Measurements from ENCODE around the gene LARP4B.

LARP4B gene

GRCh38 chr10:842795-843194, 88.7 kb downstream of the LARP4B start:
- DNase-seq = no peak
- intact Hi-C loops (cut with DNase I) = no loop called here

GRCh38 chr10:841535-841934, 90.0 kb downstream of the LARP4B start:
- intact Hi-C loops (cut with DNase I) = no loop called here
- DNase-seq = peak in 1 of 10 donors; percentile 40

GRCh38 chr10:839550-840205, 91.8 kb downstream of the LARP4B start:
- DNase-seq = no peak
- intact Hi-C loops (cut with DNase I) = no loop called here

GRCh38 chr10:836782-837181, 94.7 kb downstream of the LARP4B start:
- intact Hi-C loops (cut with DNase I) = no loop called here

GRCh38 chr10:834493-834892, 97.0 kb downstream of the LARP4B start:
- no peak for DNase-seq
- intact Hi-C loops (cut with DNase I) = no loop called here

More at GRCh38 chr10:836782-837181, 94.7 kb downstream of the LARP4B start:
- no peak for DNase-seq

- peak in 1 of 10 donors; percentile 55 for DNase-seq
- intact Hi-C loops (cut with DNase I) = no loop called here
These were observed 102.3 kb downstream of the LARP4B start for GRCh38 chr10:829241-829640.

GRCh38 chr10:828191-828590, 103.3 kb downstream of the LARP4B start:
- intact Hi-C loops (cut with DNase I) = no loop called here
- no peak for DNase-seq

- intact Hi-C loops (cut with DNase I) = no loop called here
These were observed 106.6 kb downstream of the LARP4B start for GRCh38 chr10:824946-825345.

GRCh38 chr10:824497-824896, 107.0 kb downstream of the LARP4B start:
- no peak for DNase-seq
- intact Hi-C loops (cut with DNase I) = no loop called here

More at GRCh38 chr10:824946-825345, 106.6 kb downstream of the LARP4B start:
- DNase-seq = peak in 1 of 10 donors; percentile 64

- intact Hi-C loops (cut with DNase I) = no loop called here
- no peak for DNase-seq
These were observed 108.7 kb downstream of the LARP4B start for GRCh38 chr10:822661-823367.

GRCh38 chr10:822197-822596, 109.3 kb downstream of the LARP4B start:
- intact Hi-C loops (cut with DNase I) = no loop called here
- DNase-seq = no peak

GRCh38 chr10:821322-821721, 110.2 kb downstream of the LARP4B start:
- intact Hi-C loops (cut with DNase I) = no loop called here
- DNase-seq = peak in 1 of 10 donors; percentile 59

GRCh38 chr10:819816-820215, 111.7 kb downstream of the LARP4B start:
- DNase-seq = no peak
- intact Hi-C loops (cut with DNase I) = no loop called here

- DNase-seq = no peak
- intact Hi-C loops (cut with DNase I) = no loop called here
These were observed 112.2 kb downstream of the LARP4B start for GRCh38 chr10:819326-819725.

- no peak for DNase-seq
- intact Hi-C loops (cut with DNase I) = no loop called here
These were observed 112.8 kb downstream of the LARP4B start for GRCh38 chr10:818526-819220.

GRCh38 chr10:818010-818409, 113.5 kb downstream of the LARP4B start:
- no peak for DNase-seq
- intact Hi-C loops (cut with DNase I) = no loop called here

- intact Hi-C loops (cut with DNase I) = no loop called here
- no peak for DNase-seq
These were observed 114.1 kb downstream of the LARP4B start for GRCh38 chr10:817371-817770.

- intact Hi-C loops (cut with DNase I) = no loop called here
- no peak for DNase-seq
These were observed 114.5 kb downstream of the LARP4B start for GRCh38 chr10:816958-817357.

GRCh38 chr10:816091-816477, 115.4 kb downstream of the LARP4B start:
- intact Hi-C loops (cut with DNase I) = no loop called here

GRCh38 chr10:815338-816090, 116.0 kb downstream of the LARP4B start:
- DNase-seq = no peak
- intact Hi-C loops (cut with DNase I) = no loop called here

More at GRCh38 chr10:816091-816477, 115.4 kb downstream of the LARP4B start:
- no peak for DNase-seq
